SJCRH30 (cell line): ENCODE data around the gene PRXL2B. TPM values are rescaled to one million over a fixed set of nuclear protein-coding genes. Genes with fewer than 3 reads are reported as not detected.

ENCODE experiments used
- DNase-seq, 2 experiments: peaks; one replicate each; pipeline ENCODE4 v3.0.0-alpha.2; 2015 to 2020
- H3K27ac ChIP-seq: fragments of 250-450 bp; sonication (Bioruptor Pico); 2 replicates; pipeline ENCODE4 v1.5.1; 2020; ENCODE audit warnings: mild to moderate bottlenecking, moderate library complexity
- H3K27me3 ChIP-seq: fragments of 250-450 bp; sonication (Bioruptor Pico); 2 replicates; pipeline ENCODE4 v1.5.1; 2020; ENCODE audit warnings: mild to moderate bottlenecking, moderate library complexity
- H3K36me3 ChIP-seq: fragments of 250-450 bp; sonication (Bioruptor Pico); 2 replicates; pipeline ENCODE4 v1.5.1; 2020; ENCODE audit warnings: mild to moderate bottlenecking, moderate library complexity
- H3K4me1 ChIP-seq: fragments of 250-450 bp; sonication (Bioruptor Pico); 2 replicates; pipeline ENCODE4 v1.5.1; 2020; ENCODE audit warnings: mild to moderate bottlenecking, moderate library complexity
- H3K4me3 ChIP-seq: fragments of 250-450 bp; sonication (Bioruptor Pico); 2 replicates; pipeline ENCODE4 v1.5.1; 2020; ENCODE audit warnings: mild to moderate bottlenecking, moderate library complexity
- H3K9me3 ChIP-seq: fragments of 250-450 bp; sonication (Bioruptor Pico); replicated peaks from 2 replicates; pipeline ENCODE4 v1.5.1; 2020; ENCODE audit warnings: mild to moderate bottlenecking, moderate library complexity
- total RNA-seq: library from RNA; depleted of rRNA; stranded (reverse); fragments of >200 nt; shearing (Covaris generic); gene quantifications from 2 replicates; pipeline ENCODE4 v1.2.3, GENCODE V29; 2014

Gene PRXL2B
- total RNA-seq, 1 experiment from 2014 or later, result 22.5 TPM

- Histone ChIP-seq H3K36me3 (no peaks in the 10 kb centered on the region), H3K4me3 (no peak overlapping the region)
- no peak for DNase-seq
Observed at GRCh38 chr1:2604156-2604843, 17.7 kb downstream of the PRXL2B start.

GRCh38 chr1:2604844-2605508 lies 18.4 kb downstream of the PRXL2B start:
- H3K4me3 ChIP-seq, result no peak overlapping the region
- no peaks in the 10 kb centered on the region for H3K36me3 ChIP-seq
- peaks cover 41% of the 10 kb centered on the region for H3K27me3 ChIP-seq
- no peaks in the 10 kb centered on the region for H3K4me1 ChIP-seq
- no peak overlapping the region for H3K27ac ChIP-seq
- DNase-seq, result no peak
- no peaks in the 10 kb centered on the region for H3K9me3 ChIP-seq

More at GRCh38 chr1:2604156-2604843, 17.7 kb downstream of the PRXL2B start:
- peaks cover 41% of the 10 kb centered on the region for H3K27me3 ChIP-seq
- no peaks in the 10 kb centered on the region for H3K9me3 ChIP-seq
- H3K4me1 ChIP-seq, result no peaks in the 10 kb centered on the region
- H3K27ac ChIP-seq, result no peak overlapping the region

- no peaks in the 10 kb centered on the region for H3K36me3 ChIP-seq
- no peaks in the 10 kb centered on the region for H3K9me3 ChIP-seq
- no peaks in the 10 kb centered on the region for H3K4me1 ChIP-seq
- peaks cover 41% of the 10 kb centered on the region for H3K27me3 ChIP-seq
- no peak overlapping the region for H3K4me3 ChIP-seq
- no peak for DNase-seq
- no peak overlapping the region for H3K27ac ChIP-seq
Observed at GRCh38 chr1:2605509-2606395, 19.2 kb downstream of the PRXL2B start.

GRCh38 chr1:2606396-2606880 lies 19.9 kb downstream of the PRXL2B start:
- Histone ChIP-seq H3K36me3 (no peaks in the 10 kb centered on the region), H3K4me1 (no peaks in the 10 kb centered on the region), H3K4me3 (no peak overlapping the region), H3K27me3 (peaks cover 43% of the 10 kb centered on the region), H3K27ac (no peak overlapping the region), H3K9me3 (no peaks in the 10 kb centered on the region)
- DNase-seq, result no peak

GRCh38 chr1:2606881-2607621 lies 20.5 kb downstream of the PRXL2B start:
- no peaks in the 10 kb centered on the region for H3K4me1 ChIP-seq
- H3K36me3 ChIP-seq, result no peaks in the 10 kb centered on the region
- no peak overlapping the region for H3K27ac ChIP-seq
- DNase-seq, result peak in 1 of 2 experiments; percentile 7
- H3K4me3 ChIP-seq, result no peak overlapping the region
- H3K27me3 ChIP-seq, result peaks cover 43% of the 10 kb centered on the region
- H3K9me3 ChIP-seq, result no peaks in the 10 kb centered on the region

GRCh38 chr1:2607641-2608091 lies 21.1 kb downstream of the PRXL2B start:
- no peak for DNase-seq
- H3K9me3 ChIP-seq, result no peaks in the 10 kb centered on the region
- H3K4me3 ChIP-seq, result no peak overlapping the region
- H3K27ac ChIP-seq, result no peak overlapping the region
- no peaks in the 10 kb centered on the region for H3K36me3 ChIP-seq
- H3K27me3 ChIP-seq, result peaks cover 42% of the 10 kb centered on the region
- no peaks in the 10 kb centered on the region for H3K4me1 ChIP-seq

GRCh38 chr1:2609319-2610035 lies 22.9 kb downstream of the PRXL2B start:
- no peaks in the 10 kb centered on the region for H3K9me3 ChIP-seq
- peaks cover 28% of the 10 kb centered on the region for H3K27me3 ChIP-seq
- no peaks in the 10 kb centered on the region for H3K4me1 ChIP-seq
- peak in 1 of 2 experiments; percentile 3 for DNase-seq
- no peak overlapping the region for H3K4me3 ChIP-seq
- H3K36me3 ChIP-seq, result no peaks in the 10 kb centered on the region
- no peak overlapping the region for H3K27ac ChIP-seq

- H3K4me1 ChIP-seq, result no peaks in the 10 kb centered on the region
- peaks cover 20% of the 10 kb centered on the region for H3K27me3 ChIP-seq
- peak in 1 of 2 experiments; percentile 2 for DNase-seq
- H3K9me3 ChIP-seq, result no peaks in the 10 kb centered on the region
- H3K36me3 ChIP-seq, result no peaks in the 10 kb centered on the region
- H3K27ac ChIP-seq, result no peak overlapping the region
- no peak overlapping the region for H3K4me3 ChIP-seq
Observed at GRCh38 chr1:2610036-2610959, 23.7 kb downstream of the PRXL2B start.

- DNase-seq, result peak; percentile 41 to 46
- Histone ChIP-seq H3K36me3 (no peaks in the 10 kb centered on the region), H3K27me3 (peaks cover 16% of the 10 kb centered on the region), H3K4me3 (no peak overlapping the region), H3K27ac (no peak overlapping the region), H3K9me3 (no peaks in the 10 kb centered on the region), H3K4me1 (no peaks in the 10 kb centered on the region)
Observed at GRCh38 chr1:2611031-2611501, 24.5 kb downstream of the PRXL2B start.

GRCh38 chr1:2611621-2612437 lies 25.3 kb downstream of the PRXL2B start:
- peak in 1 of 2 experiments; percentile 2 for DNase-seq
- Histone ChIP-seq H3K9me3 (no peaks in the 10 kb centered on the region), H3K27me3 (peaks cover 8% of the 10 kb centered on the region), H3K36me3 (no peaks in the 10 kb centered on the region), H3K27ac (no peak overlapping the region), H3K4me1 (no peaks in the 10 kb centered on the region), H3K4me3 (no peak overlapping the region)

- no peak for DNase-seq
- H3K9me3 ChIP-seq, result no peaks in the 10 kb centered on the region
- H3K4me1 ChIP-seq, result no peaks in the 10 kb centered on the region
- H3K27me3 ChIP-seq, result peaks cover 3% of the 10 kb centered on the region; the same call in 1 of the 2 replicates
- no peaks in the 10 kb centered on the region for H3K36me3 ChIP-seq
- H3K27ac ChIP-seq, result no peak overlapping the region
- H3K4me3 ChIP-seq, result no peak overlapping the region
Observed at GRCh38 chr1:2612591-2613365, 26.2 kb downstream of the PRXL2B start.
